Thoracic aorta (tissue), 2 donors: ENCODE data around the gene ADARB2. TPM values are rescaled to one million over a fixed set of nuclear protein-coding genes. Genes with fewer than 3 reads are reported as not detected.

Source experiments
- ATAC-seq: fragments of 150-250 bp; one replicate; pipeline ENCODE4 v1.8.0; 2017; ENCODE audit warnings: low read depth; ENCODE audit not compliant: insufficient number of reproducible peaks, low FRiP score
- DNase-seq: peaks from one replicate; pipeline ENCODE4 v3.0.0-alpha.2; 2020; ENCODE audit warnings: low spot score
- H3K27ac ChIP-seq, 2 donors: fragments of 200-600 bp; sonication (generic); 1 replicate in 1 of 2; 2 replicates in 1 of 2; pipeline ENCODE4 v1.5.1; 2016; ENCODE audit warnings: mild to moderate bottlenecking in 2 of 2, moderate library complexity in 2 of 2
- H3K27me3 ChIP-seq: fragments of 200-600 bp; sonication (generic); replicated peaks from 2 replicates; pipeline ENCODE4 v1.6.0; 2016; ENCODE audit warnings: mild to moderate bottlenecking; ENCODE audit not compliant: insufficient read depth
- H3K36me3 ChIP-seq: fragments of 200-600 bp; sonication (generic); one replicate; pipeline ENCODE4 v1.5.1; 2016
- H3K4me1 ChIP-seq, 2 donors: fragments of 200-600 bp; sonication (generic); 1 replicate in 1 of 2; 2 replicates in 1 of 2; pipeline versions ENCODE4 v1.5.1 to v1.6.0; 2016; ENCODE audit warnings: low read depth in 2 of 2, mild to moderate bottlenecking in 1 of 2; ENCODE audit not compliant: control insufficient read depth in 1 of 2
- H3K4me3 ChIP-seq: fragments of 200-600 bp; sonication (generic); 2 replicates; pipeline ENCODE4 v1.5.1; 2016; ENCODE audit warnings: mild to moderate bottlenecking
- H3K9me3 ChIP-seq: fragments of 200-600 bp; sonication (generic); 2 replicates; pipeline ENCODE4 v1.5.1; 2016
- total RNA-seq, 2 donors: library from RNA; depleted of rRNA; stranded (reverse); fragments of >200 nt; gene quantifications; one replicate each; pipeline versions ENCODE4 v1.1.0 to v1.2.3, GENCODE V29; 2016
- TF ChIP-seq, protein P1 (sequence below): fragments of 200-600 bp; sonication (generic); IDR thresholded peaks from one replicate; pipeline ENCODE4 v1.5.1; 2019; ENCODE audit warnings: antibody characterized with exemption

ADARB2 gene
- total RNA-seq, 2 donors from 2014 or later: 0.71 to 3.1 TPM

DNA sequence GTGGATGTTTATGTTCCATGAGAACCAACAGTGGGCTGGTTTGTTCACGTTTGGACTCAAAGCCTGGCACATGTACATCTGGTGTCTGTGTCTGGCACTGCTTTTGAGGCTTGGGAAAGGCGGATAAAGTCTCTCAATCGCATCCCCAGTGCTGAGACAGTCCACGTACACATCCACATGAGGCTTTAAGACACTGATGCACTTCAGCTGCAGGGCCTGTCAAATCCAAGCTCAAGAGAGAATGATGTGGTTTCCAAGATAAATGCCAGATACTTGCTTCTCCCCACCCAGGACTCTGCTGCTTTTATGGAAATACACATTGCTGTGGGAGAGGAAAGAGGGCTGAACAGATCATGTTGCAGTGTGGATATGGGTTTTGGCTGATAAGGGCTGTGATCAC lies 178.4 kb downstream of the ADARB2 start:
- Histone ChIP-seq H3K27ac (no peak overlapping the region), H3K4me3 (no peak overlapping the region), H3K27me3 (no peaks in the 10 kb centered on the region), H3K9me3 (no peaks in the 10 kb centered on the region), H3K4me1 (no peaks in the 10 kb centered on the region), H3K36me3 (no peaks in the 10 kb centered on the region)
- ATAC-seq (no peak), DNase-seq (no peak)
- TF ChIP-seq, protein P1, sequence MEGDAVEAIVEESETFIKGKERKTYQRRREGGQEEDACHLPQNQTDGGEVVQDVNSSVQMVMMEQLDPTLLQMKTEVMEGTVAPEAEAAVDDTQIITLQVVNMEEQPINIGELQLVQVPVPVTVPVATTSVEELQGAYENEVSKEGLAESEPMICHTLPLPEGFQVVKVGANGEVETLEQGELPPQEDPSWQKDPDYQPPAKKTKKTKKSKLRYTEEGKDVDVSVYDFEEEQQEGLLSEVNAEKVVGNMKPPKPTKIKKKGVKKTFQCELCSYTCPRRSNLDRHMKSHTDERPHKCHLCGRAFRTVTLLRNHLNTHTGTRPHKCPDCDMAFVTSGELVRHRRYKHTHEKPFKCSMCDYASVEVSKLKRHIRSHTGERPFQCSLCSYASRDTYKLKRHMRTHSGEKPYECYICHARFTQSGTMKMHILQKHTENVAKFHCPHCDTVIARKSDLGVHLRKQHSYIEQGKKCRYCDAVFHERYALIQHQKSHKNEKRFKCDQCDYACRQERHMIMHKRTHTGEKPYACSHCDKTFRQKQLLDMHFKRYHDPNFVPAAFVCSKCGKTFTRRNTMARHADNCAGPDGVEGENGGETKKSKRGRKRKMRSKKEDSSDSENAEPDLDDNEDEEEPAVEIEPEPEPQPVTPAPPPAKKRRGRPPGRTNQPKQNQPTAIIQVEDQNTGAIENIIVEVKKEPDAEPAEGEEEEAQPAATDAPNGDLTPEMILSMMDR: no peak

DNA sequence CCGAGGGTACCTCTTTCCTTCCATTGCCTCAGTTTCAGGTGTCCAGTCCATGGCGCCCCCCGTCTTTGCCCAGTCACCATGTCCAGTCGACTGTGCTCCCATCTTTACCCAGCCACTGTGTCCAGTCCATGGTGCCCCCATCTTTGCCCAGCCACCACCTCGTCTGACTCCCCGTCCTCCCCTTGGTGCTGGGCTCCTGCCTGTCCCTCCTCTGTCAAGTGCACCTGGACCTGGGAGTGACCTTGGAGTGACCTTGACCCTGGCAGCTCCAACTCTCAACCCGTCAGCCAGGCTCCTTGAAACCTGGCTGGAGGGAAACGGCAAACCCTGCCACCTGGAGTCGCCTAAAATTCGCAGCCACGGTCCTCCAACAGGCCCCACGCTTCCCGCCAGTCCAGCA lies 180.2 kb downstream of the ADARB2 start:
- Histone ChIP-seq H3K27me3 (no peaks in the 10 kb centered on the region), H3K27ac (no peak overlapping the region), H3K4me3 (no peak overlapping the region), H3K36me3 (no peaks in the 10 kb centered on the region), H3K9me3 (no peaks in the 10 kb centered on the region), H3K4me1 (no peaks in the 10 kb centered on the region)
- no peak for ATAC-seq
- TF ChIP-seq, protein P1: no peak
- DNase-seq: no peak

DNA sequence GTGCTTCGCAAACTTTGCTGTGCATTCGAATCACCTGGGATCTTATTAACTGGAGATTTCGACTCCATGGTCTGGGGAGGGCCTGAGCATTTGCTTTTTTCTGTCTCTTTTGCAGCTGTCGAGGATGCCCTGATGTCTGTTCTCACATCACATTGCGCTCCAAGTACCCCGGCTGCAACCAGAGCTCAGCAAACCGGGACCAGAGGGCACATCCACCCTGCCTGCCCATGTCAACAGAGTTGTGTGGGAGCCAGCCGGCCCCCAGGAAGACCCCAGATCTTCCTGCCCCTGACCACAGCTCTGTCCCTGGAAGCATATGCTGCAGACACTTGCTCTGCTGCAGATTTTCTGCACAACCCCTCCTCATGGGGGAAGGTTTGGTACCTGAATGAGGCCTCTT lies 180.8 kb downstream of the ADARB2 start:
- Histone ChIP-seq H3K36me3 (no peaks in the 10 kb centered on the region), H3K9me3 (no peaks in the 10 kb centered on the region), H3K4me1 (no peaks in the 10 kb centered on the region), H3K27me3 (no peaks in the 10 kb centered on the region), H3K27ac (no peak overlapping the region), H3K4me3 (no peak overlapping the region)
- ATAC-seq (no peak), DNase-seq (no peak)
- TF ChIP-seq, protein P1: no peak

DNA sequence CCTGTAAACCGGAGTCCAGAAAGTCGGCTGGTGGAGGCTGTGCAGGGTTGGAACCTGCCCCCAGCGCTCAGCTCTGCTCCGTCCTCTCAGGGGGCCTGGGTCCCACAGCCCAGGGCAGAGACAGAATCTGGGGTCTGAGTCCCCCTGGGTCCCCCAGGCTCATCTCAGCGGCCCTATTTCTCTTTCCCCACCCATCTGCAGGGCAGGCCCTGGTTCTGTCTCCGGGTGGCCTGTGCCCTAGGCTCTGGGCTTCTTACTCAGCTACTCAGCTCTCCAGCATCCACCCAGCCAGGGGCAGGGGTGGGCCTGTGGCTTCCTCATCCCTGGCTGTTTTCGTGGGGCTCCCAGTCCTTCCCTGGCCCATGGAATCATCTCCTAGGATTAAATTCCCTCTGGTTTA lies 183.4 kb downstream of the ADARB2 start:
- Histone ChIP-seq H3K9me3 (no peaks in the 10 kb centered on the region), H3K4me3 (no peak overlapping the region), H3K27me3 (no peaks in the 10 kb centered on the region), H3K4me1 (no peaks in the 10 kb centered on the region), H3K36me3 (no peaks in the 10 kb centered on the region), H3K27ac (no peak overlapping the region)
- no peak for ATAC-seq
- no peak for DNase-seq
- TF ChIP-seq, protein P1: no peak

DNA sequence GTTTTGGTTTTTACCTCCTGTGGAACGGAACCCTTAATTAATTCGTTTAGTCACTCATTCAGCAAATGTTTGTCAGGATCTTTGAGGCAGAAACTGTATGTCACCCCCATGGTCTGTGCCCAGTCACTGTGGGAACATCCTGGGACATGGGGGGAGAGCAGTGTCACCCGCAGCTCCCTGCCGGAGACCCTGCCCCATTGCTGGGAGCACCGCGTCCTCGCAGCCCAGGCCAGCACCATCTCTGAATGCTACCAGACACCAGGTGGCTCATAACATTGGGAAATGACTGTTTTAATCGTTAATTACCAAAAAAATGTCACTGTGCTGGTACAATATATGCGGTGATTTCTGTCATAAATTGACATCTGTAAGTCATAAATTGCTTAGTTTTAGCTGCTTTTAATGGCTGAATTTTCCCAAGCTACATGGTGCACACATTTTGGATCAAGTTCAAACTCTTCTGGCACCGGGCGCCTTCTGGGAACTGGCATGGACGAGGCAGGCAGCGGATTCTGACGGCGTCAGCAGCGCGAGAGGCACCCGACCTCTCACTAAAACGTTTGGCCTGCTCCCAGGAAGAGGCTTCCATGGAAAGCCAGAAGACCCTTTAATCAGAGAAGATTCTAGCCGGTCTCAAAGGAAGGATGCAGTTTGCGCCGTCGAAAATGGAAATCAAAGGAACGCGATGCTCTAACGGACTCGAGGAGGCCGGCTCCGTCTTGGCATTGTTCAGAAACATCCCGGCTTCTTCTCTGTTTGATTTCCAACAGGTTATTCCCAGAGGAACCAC lies 184.2 kb downstream of the ADARB2 start:
- DNase-seq: no peak
- TF ChIP-seq, protein P1: no peak

More for the DNA sequence above, 184.2 kb downstream of the ADARB2 start:
- H3K4me1 ChIP-seq: no peaks in the 10 kb centered on the region
- no peak for ATAC-seq
- H3K36me3 ChIP-seq: no peaks in the 10 kb centered on the region
- no peaks in the 10 kb centered on the region for H3K9me3 ChIP-seq
- H3K27ac ChIP-seq: no peak overlapping the region
- H3K27me3 ChIP-seq: no peaks in the 10 kb centered on the region
- H3K4me3 ChIP-seq: no peak overlapping the region
